Ishikawa (cell line): ENCODE measurements around the gene TUBGCP5.

Experiments
- CEBPB ChIP-seq: IDR thresholded peaks from 2 replicates; pipeline ENCODE4 v1.6.1; 2012
- CREB1 ChIP-seq: IDR thresholded peaks from 2 replicates; pipeline ENCODE4 v1.6.1; 2012; ENCODE audit warnings: low read depth
- EP300 ChIP-seq: IDR thresholded peaks from 2 replicates; pipeline ENCODE4 v1.6.1; 2012; ENCODE audit warnings: borderline replicate concordance
- FOXM1 ChIP-seq: IDR thresholded peaks from 2 replicates; pipeline ENCODE4 v1.6.1; 2012; ENCODE audit warnings: low read depth, borderline replicate concordance
- RAD21 ChIP-seq: IDR thresholded peaks from 2 replicates; pipeline ENCODE4 v1.6.1; 2012; ENCODE audit warnings: low read depth
- TAF1 ChIP-seq: IDR thresholded peaks from 2 replicates; pipeline ENCODE4 v1.6.1; 2012; ENCODE audit warnings: low read depth, mild to moderate bottlenecking
- TEAD4 ChIP-seq: IDR thresholded peaks from 2 replicates; pipeline ENCODE4 v1.6.1; 2012
- ZBTB7A ChIP-seq: IDR thresholded peaks from 2 replicates; pipeline ENCODE4 v1.6.1; 2012; ENCODE audit warnings: low read depth
- TF ChIP-seq, protein P1 (sequence below): IDR thresholded peaks from 2 replicates; pipeline ENCODE4 v1.6.1; 2012

DNA sequence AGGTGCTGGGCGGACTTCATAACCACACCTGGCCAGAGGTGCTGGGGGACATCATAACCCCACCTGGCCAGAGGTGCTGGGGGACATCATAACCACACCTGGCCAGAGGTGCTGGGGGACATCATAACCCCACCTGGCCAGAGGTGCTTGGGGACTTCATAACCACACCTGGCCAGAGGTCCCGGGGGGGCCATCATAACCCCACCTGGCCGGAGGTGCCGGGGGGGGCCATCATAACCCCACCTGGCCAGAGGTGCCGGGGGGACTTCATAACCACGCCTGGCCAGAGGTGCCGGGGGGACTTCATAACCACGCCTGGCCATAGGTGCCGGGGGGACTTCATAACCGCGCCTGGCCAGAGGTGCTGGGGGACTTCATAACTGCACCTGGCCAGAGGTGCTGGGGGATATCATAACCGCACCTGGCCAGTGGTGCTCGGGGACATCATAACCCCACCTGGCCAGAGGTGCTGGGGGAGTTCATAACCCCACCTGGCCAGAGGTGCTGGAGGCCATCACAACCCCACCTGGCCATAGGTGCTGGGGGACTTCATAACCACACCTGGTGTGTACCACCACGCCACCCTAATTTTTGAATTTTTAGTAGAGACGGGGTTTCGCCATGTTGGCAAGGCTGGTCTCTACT, 10.7 kb upstream of the TUBGCP5 start:
- no peak for TF ChIP-seq ZBTB7A
- no peak for TF ChIP-seq FOXM1
- TF ChIP-seq CEBPB, result no peak
- TF ChIP-seq TAF1, result no peak
- no peak for TF ChIP-seq EP300
- no peak for TF ChIP-seq TEAD4
- no peak for TF ChIP-seq RAD21
- TF ChIP-seq, protein P1, sequence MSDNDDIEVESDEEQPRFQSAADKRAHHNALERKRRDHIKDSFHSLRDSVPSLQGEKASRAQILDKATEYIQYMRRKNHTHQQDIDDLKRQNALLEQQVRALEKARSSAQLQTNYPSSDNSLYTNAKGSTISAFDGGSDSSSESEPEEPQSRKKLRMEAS, result no peak
- TF ChIP-seq CREB1, result no peak
